IPS-18c (cell line): ENCODE data around the gene CALR3.
"Not testable (repeated sequence)": the region's sequence is repeated elsewhere in the genome, so short reads cannot be mapped to it uniquely, and the experiment has no call there.

ENCODE experiments used
- H3K4me3 ChIP-seq: 2 replicates; pipeline ENCODE4 v1.7.0; 2013; ENCODE audit warnings: low read depth, mild to moderate bottlenecking, low read length, moderate library complexity; ENCODE audit not compliant: insufficient read depth
- H3K9me3 ChIP-seq: one replicate; pipeline ENCODE4 v1.6.1; 2013; ENCODE audit warnings: mild to moderate bottlenecking, low read length, moderate library complexity; ENCODE audit not compliant: control insufficient read depth, insufficient read depth

CALR3 gene

GRCh38 chr19:16466802-16467427 lies 29.1 kb downstream of the CALR3 start:
- not testable (repeated sequence) for H3K9me3 ChIP-seq, H3K4me3 ChIP-seq

DNA sequence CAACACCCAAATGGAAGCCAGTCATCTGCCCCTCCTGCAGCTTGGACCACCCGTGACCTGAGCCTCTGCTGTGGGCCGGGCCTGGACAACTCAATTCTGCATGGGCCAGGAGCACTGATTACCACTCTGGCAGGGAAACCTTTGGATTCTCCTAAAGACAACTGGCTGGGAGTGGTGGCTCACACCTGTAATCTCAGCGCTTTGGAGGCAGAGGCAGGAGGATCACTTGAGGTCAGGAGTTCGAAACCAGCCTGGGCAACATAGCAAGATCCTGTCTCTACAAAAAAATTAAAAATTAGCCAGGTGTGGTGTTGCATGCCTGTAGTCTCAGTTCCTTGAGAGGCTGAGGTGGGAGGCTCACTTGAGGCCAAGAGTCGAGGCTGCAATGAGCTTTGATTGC lies 30.7 kb downstream of the CALR3 start:
- Histone ChIP-seq H3K9me3 (no peaks in the 10 kb centered on the region), H3K4me3 (no peak overlapping the region)

DNA sequence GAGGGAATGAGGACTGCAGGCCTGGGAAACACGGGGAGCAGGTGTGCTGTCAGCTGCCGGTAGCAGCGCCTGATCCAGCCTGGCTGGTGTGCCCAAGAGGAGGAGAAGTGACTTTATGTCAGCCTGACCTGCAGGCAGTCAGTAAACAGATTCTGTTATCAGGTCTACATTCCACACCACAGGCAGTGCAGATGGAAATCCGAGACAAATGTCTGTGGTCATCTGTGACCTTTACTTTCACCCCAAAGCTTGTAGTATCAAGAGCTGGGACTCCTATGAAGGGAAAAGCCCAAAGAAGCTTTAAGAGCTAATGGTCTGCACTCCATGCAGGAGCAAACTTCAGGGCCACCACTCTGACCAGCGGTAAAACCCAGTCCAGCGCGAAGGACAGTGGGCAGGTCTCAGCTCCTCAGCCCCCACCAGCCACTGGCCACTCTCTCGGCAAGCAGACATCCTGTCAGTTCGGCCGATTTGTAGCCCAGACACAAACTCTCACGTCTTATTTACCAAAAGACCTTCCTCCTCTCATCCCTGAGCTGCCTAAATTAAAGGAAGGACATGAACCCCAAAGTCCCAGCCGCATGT lies 31.9 kb downstream of the CALR3 start:
- Histone ChIP-seq H3K4me3 (no peak overlapping the region), H3K9me3 (no peaks in the 10 kb centered on the region)

DNA sequence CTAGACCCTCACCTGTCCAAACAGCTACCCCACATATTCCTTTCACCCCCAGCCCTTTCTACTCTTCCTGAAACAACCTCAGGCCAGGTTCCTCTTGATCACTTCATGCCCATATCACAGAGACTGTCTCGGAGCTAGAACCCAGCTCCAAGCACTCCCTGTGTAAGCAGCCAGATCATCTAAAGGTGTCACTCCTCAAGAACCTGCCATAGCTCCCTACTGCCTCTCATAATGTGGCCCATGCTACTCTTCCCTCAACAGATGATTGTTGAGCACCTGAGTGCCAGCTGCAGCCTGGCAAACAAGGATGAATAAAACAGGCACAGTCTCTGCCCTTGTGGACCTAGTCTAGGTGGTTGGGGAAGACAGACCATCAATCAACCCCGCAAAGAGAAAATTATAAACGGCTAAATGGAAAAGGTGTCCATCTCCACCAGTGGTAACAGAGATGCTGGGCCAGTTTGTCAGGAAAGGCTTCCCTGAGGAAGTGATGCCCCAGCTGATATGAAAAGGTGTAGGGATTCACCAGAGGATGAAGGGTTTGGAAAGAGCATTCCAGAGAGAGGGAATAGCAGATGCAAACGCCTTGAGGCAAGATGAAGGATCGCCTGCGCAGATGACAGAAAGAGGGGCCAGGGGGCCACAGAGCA lies 32.5 kb downstream of the CALR3 start:
- H3K9me3 ChIP-seq: no peaks in the 10 kb centered on the region
- H3K4me3 ChIP-seq: no peak overlapping the region

GRCh38 chr19:16462757-16463250 lies 33.2 kb downstream of the CALR3 start:
- no peaks in the 10 kb centered on the region for H3K9me3 ChIP-seq
- H3K4me3 ChIP-seq: no peak overlapping the region

- Histone ChIP-seq H3K4me3 (no peak overlapping the region), H3K9me3 (no peaks in the 10 kb centered on the region)
These were observed 34.3 kb downstream of the CALR3 start for GRCh38 chr19:16461630-16462051.

GRCh38 chr19:16460454-16460853 lies 35.5 kb downstream of the CALR3 start:
- Histone ChIP-seq H3K9me3 (no peaks in the 10 kb centered on the region), H3K4me3 (no peak overlapping the region)

DNA sequence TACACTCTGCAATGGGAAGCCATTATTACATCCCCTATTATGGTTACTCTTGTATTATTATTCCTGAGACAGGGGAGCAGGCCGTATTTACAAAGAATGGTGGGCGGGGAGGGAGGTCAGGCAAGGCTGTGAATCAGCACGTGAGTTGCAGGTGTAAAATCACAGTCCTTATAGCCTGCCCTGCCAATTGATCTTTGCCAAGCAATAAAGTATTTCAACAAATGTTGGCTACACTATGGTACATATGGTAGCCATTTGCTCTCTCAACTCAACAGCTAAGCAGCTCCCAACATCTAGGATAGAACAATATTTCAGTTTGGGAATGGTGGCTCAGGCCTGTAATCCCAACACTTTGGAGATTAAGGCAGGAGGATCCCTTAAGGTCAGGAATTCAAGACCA lies 36.3 kb downstream of the CALR3 start:
- Histone ChIP-seq H3K4me3 (no peak overlapping the region), H3K9me3 (no peaks in the 10 kb centered on the region)

DNA sequence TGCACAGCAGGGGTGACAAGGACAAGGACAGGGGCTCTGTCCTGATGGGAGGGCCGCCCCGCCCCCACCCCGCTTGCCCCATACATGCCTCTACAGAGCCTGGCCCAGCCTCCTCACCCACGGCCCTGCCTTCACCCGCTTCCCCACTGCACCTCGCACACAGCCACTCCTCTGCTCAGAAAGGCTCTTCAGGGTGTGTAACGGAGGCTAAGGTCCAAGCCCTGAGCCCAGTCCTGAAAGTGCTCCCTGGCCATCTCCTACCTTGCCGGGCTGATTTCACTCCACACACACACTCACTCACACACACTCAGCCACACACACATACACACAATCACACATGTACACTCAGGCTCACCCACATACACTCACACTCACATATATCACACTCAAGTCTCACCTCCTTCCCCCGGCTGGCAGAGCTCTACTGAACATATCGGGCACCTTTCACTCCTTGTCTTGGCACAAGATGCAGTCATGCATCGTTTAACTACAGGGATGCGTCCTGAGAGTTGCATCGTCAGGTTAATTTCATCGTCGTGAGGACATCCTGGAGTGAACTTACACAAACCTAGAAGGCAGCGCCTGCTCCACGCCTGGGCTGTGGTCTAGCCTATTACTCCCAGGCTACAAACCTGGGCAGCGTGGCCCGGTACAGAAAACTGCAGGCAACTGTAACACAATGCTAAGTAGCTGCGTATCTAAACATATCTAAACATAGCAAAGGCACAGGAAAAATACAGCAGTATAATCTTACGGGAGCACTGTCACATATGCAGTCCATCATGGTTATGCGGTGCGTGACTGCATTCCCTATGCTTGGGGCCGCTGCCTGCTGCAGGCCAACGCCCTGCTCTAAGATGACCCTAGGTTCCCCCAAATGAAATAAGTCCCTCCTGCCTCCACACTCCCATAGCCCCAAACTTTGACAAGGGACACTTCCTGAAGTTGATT lies 37.3 kb downstream of the CALR3 start:
- Histone ChIP-seq H3K9me3 (no peaks in the 10 kb centered on the region), H3K4me3 (no peak overlapping the region)

DNA sequence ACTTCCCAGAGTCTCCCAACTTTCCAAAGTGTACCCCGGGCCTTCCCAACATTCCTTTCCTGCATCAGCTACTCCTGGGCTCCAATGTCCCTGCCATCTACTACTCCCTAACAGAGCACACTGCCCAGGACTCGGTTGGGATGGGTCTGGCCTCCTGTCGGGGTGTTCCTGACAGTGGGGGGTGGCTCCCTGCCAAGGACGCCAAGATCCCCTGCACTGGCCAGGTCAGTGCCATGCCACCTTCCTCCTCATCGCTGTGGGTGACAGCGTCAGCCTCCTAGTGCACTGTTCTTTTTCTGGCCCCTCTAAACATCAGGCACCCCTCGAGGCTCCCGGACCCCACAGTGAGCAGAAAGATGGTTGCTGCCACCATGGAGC lies 38.0 kb downstream of the CALR3 start:
- Histone ChIP-seq H3K4me3 (no peak overlapping the region), H3K9me3 (no peaks in the 10 kb centered on the region)

DNA sequence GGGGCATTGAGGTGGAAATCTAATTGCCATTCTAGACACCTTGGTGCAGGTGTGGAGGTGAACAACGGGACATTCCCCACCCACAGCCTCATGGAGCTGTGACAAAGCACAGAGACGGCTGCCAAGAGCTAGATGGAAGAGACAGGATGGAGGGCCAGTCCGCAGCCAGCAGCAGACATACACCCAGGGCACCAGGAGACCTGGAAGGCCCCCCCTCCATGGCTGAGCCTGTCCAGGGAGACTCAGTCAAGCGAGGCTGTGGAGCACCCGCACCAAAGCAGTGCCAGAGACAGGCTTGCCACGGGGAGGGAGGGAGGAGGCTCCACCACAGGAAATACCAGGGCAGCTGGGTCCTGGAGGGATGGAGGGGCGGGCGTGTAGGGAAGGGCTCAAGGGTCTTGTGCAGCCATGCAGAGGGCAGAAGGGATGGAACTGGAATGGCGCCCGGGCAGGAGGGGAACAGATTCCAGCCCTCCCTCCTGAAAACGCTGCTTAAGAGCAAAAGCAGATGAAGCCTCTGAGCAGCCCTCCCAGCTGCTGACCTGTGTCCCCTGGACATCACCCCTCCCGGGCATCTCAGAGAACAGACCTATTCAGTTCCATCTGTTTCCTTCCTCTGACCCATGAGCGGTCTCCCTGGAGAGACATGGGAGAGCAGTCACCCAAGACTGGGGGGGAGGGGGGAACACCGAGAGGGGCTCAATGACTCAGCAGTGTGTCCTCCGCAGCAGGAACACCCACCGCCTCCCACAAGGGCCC lies 38.6 kb downstream of the CALR3 start:
- no peak overlapping the region for H3K4me3 ChIP-seq
- H3K9me3 ChIP-seq: no peaks in the 10 kb centered on the region

DNA sequence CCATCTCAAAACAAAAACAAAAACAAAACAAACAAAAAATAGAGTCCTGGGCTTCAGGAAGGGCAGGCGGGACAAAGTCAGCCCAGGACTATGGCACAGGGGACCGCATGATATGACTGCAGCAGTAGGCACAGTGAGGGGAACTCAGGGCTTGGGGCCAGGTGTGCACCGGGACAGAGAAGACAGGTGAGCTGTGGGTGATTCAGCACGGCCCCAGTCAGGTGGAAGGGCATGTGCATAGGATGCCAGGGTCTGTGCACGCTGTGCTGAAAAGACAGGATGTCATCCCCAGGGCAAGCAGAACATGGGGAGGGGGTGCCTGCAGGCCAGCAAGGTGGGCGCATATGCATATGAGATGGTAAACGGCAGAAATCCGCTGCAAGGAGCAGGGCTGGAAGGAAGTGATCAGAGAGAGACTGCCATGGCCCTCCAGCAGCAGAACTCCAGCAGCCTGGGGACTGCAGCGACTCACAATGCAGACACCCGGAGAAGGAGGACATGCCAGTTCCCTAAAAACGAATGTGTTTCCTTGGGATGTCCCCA lies 39.2 kb downstream of the CALR3 start:
- Histone ChIP-seq H3K9me3 (no peaks in the 10 kb centered on the region), H3K4me3 (no peak overlapping the region)

- Histone ChIP-seq H3K4me3 (no peak overlapping the region), H3K9me3 (no peaks in the 10 kb centered on the region)
These were observed 40.5 kb downstream of the CALR3 start for GRCh38 chr19:16455489-16455888.

GRCh38 chr19:16454351-16454918 lies 41.5 kb downstream of the CALR3 start:
- H3K9me3 ChIP-seq: no peaks in the 10 kb centered on the region
- H3K4me3 ChIP-seq: no peak overlapping the region

DNA sequence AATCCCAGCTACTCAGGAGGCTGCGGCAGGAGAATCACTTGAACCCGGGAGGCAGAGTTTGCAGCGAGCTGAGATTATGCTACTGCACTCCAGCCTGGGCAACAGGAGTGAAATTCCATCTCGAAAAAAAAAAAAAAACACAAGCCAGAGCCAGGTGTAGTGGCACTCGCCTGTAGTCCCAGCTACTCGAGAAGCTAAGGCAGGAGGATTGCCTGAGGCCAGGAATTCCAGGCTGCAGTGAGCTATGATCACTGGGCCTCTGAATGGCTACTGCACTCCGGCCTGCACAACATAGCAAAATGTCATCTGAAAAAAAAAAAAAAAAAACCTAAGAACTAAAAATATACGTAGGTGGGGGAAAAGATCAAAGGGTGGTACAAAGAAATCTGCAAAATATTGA lies 43.6 kb downstream of the CALR3 start:
- H3K4me3 ChIP-seq: no peak overlapping the region
- no peaks in the 10 kb centered on the region for H3K9me3 ChIP-seq

DNA sequence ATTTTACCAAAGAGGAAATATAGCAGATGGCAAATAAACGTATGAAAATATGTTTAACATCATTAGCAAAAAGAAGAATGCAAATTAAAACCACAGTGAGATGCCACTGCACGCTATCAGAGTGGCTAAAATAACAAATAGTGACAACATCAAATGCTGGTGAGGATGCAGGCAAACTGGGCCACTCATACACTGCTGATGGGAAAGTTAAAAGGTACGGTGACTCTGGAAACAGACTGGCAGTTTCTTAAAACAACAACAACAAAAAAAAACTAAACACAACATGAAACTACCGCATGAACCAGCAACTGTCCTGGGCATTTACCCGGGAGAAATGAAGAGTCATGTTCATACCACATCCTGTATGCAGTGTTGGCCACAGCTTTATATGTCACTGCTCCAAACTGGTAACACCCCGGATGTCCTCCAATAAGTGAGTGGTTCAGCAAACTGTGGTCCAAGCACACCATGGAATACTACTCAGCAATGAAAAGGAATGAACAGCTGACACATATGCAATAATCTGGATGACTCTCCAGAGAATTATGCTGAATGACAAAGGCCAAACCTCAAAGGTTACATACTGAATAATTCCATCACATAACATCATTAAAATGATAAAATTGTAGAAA lies 46.5 kb downstream of the CALR3 start:
- no peak overlapping the region for H3K4me3 ChIP-seq
- no peaks in the 10 kb centered on the region for H3K9me3 ChIP-seq
